ENCODE results near the gene ACOT4.
A peak's percentile ranks its signal among the peaks of the same experiment; 100 is the strongest.

The ACOT4 gene

GRCh38 chr14:73637830-73638229, 46.2 kb downstream of the ACOT4 start:
- DNase-seq (ENCODE audit: low read depth): no peak
- TF ChIP-seq CTCF (IDR thresholded peaks at IDR 0.05; ENCODE audit: low read length, missing control alignments): no peak
- no peak overlapping the region for H3K4me3 ChIP-seq (replicated peaks; ENCODE audit: low read depth, low read length)

- H3K4me3 ChIP-seq (replicated peaks; ENCODE audit: low read depth, low read length): no peak overlapping the region
- TF ChIP-seq CTCF (IDR thresholded peaks at IDR 0.05; ENCODE audit: low read length, missing control alignments): no peak
Measured at GRCh38 chr14:73640796-73641365, 49.2 kb downstream of the ACOT4 start.

GRCh38 chr14:73644531-73645247, 53.0 kb downstream of the ACOT4 start, which contains the start of gene DNAL1:
Gene DNAL1, plus strand, starts transcription at chr14:73644986. Its CDS starts 54 bp downstream, at chr14:73645040.
- TF ChIP-seq CTCF (IDR thresholded peaks at IDR 0.05; ENCODE audit: low read length, missing control alignments): no peak
- peak; percentile 93 for DNase-seq (ENCODE audit: low read depth)
- H3K4me3 ChIP-seq (replicated peaks; ENCODE audit: low read depth, low read length): peak within 1 kb of the TSS; percentile 99

More at GRCh38 chr14:73640796-73641365, 49.2 kb downstream of the ACOT4 start:
- DNase-seq (ENCODE audit: low read depth): no peak

GRCh38 chr14:73645248-73645610, 53.6 kb downstream of the ACOT4 start:
- TF ChIP-seq CTCF (IDR thresholded peaks at IDR 0.05; ENCODE audit: low read length, missing control alignments): no peak
- DNase-seq (ENCODE audit: low read depth): no peak
- H3K4me3 ChIP-seq (replicated peaks; ENCODE audit: low read depth, low read length): peak overlapping the region; percentile 99

All from fibroblast of pulmonary artery (primary cell).